NB4 (cell line): Measurements from ENCODE around the gene AZIN2.

ENCODE experiments used
- DNase-seq: peaks from one replicate; pipeline ENCODE4 v3.0.0; 2010; ENCODE audit warnings: low read depth
- H3K4me3 ChIP-seq: one replicate; pipeline ENCODE4 v1.5.1; 2011; ENCODE audit warnings: mild to moderate bottlenecking, low read depth, low read length, moderate library complexity
- CTCF ChIP-seq: IDR thresholded peaks from one replicate; pipeline ENCODE4 v1.5.1; 2012; ENCODE audit warnings: low read depth, low read length
- MAX ChIP-seq: IDR thresholded peaks from 2 replicates; pipeline ENCODE4 v1.6.1; 2011; ENCODE audit warnings: low read depth, low read length
- MYC ChIP-seq: IDR thresholded peaks from 2 replicates; pipeline ENCODE4 v1.6.1; 2011; ENCODE audit warnings: low read depth, low read length
- POLR2A ChIP-seq: IDR thresholded peaks from 2 replicates; pipeline ENCODE4 v1.6.1; 2011; ENCODE audit warnings: mild to moderate bottlenecking; ENCODE audit not compliant: insufficient read length; ENCODE audit errors: extremely low read depth

The AZIN2 gene

GRCh38 chr1:33086384-33086850, 5.5 kb downstream of the AZIN2 start:
- TF ChIP-seq CTCF (peak; percentile 68), MYC (no peak), POLR2A (no peak)
- no peak overlapping the region for H3K4me3 ChIP-seq
- peak; percentile 77 for DNase-seq

- TF ChIP-seq CTCF = no peak
- TF ChIP-seq MAX = no peak
- TF ChIP-seq MYC = no peak
- no peak for TF ChIP-seq POLR2A
- no peak for DNase-seq
- H3K4me3 ChIP-seq = no peak overlapping the region
Measured at GRCh38 chr1:33087677-33088076, 6.7 kb downstream of the AZIN2 start.

- TF ChIP-seq CTCF = no peak
- TF ChIP-seq MYC = no peak
- no peak for TF ChIP-seq POLR2A
- no peak for TF ChIP-seq MAX
- H3K4me3 ChIP-seq = no peak overlapping the region
- peak; percentile 59 for DNase-seq
Measured at GRCh38 chr1:33088119-33088906, 7.4 kb downstream of the AZIN2 start.

GRCh38 chr1:33089457-33089856, 8.5 kb downstream of the AZIN2 start:
- TF ChIP-seq CTCF = no peak
- no peak for TF ChIP-seq MAX
- no peak for TF ChIP-seq POLR2A
- TF ChIP-seq MYC = no peak
- H3K4me3 ChIP-seq = no peak overlapping the region
- DNase-seq = no peak

- TF ChIP-seq MYC = no peak
- no peak for TF ChIP-seq POLR2A
- no peak for TF ChIP-seq MAX
- TF ChIP-seq CTCF = no peak
- no peak for DNase-seq
Measured at GRCh38 chr1:33092438-33092837, 11.5 kb downstream of the AZIN2 start.

More at GRCh38 chr1:33092438-33092837, 11.5 kb downstream of the AZIN2 start:
- H3K4me3 ChIP-seq = no peak overlapping the region
